GM06990 (cell line): ENCODE results near the gene TPST2.
"Not testable (repeated sequence)": the region's sequence is repeated elsewhere in the genome, so short reads cannot be mapped to it uniquely, and the experiment has no call there.

Experiments used
- DNase-seq: peaks from one replicate; pipeline ENCODE4 v3.0.0-alpha.2; 2011; ENCODE audit not compliant: insufficient read length; ENCODE audit errors: extremely low read depth
- H3K27me3 ChIP-seq: replicated peaks from 2 replicates; pipeline ENCODE4 v1.6.0; 2011; ENCODE audit warnings: low read length; ENCODE audit not compliant: control insufficient read depth, insufficient read depth
- H3K36me3 ChIP-seq: 2 replicates; pipeline ENCODE4 v1.5.1; 2011; ENCODE audit warnings: low read length; ENCODE audit not compliant: control insufficient read depth, insufficient read depth
- H3K4me3 ChIP-seq: replicated peaks from 2 replicates; pipeline ENCODE4 v1.5.1; 2011; ENCODE audit warnings: low read depth, mild to moderate bottlenecking, control low read depth, low read length
- TF ChIP-seq, protein P1 (sequence below): IDR thresholded peaks from 2 replicates; pipeline ENCODE4 v1.5.1; 2011; ENCODE audit warnings: low read length, control low read depth, mild to moderate bottlenecking, inconsistent platforms; ENCODE audit not compliant: insufficient read depth, poor library complexity, severe bottlenecking

The TPST2 gene

DNA sequence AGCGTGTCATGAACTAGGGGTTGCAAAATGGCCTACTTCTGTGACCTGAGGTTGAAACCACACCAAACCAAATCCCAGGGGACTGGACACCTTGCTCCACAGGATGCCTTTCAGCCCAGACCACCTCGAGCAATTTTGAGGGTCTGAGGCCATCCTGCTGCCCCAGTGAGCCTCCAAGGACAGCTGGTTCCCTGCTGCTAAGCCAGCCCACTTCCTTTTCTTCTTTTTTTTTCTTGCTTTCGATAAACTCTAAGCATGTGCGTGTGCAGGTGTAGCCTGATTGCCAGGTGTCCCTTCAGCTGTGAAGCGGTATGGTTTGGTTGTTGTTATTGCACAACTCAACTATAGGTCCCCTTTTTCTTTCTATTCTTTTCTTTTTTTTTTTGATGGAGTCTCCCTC lies 25.2 kb upstream of the TPST2 start:
- no peaks in the 10 kb centered on the region for H3K36me3 ChIP-seq
- TF ChIP-seq, protein P1, sequence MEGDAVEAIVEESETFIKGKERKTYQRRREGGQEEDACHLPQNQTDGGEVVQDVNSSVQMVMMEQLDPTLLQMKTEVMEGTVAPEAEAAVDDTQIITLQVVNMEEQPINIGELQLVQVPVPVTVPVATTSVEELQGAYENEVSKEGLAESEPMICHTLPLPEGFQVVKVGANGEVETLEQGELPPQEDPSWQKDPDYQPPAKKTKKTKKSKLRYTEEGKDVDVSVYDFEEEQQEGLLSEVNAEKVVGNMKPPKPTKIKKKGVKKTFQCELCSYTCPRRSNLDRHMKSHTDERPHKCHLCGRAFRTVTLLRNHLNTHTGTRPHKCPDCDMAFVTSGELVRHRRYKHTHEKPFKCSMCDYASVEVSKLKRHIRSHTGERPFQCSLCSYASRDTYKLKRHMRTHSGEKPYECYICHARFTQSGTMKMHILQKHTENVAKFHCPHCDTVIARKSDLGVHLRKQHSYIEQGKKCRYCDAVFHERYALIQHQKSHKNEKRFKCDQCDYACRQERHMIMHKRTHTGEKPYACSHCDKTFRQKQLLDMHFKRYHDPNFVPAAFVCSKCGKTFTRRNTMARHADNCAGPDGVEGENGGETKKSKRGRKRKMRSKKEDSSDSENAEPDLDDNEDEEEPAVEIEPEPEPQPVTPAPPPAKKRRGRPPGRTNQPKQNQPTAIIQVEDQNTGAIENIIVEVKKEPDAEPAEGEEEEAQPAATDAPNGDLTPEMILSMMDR = no peak
- no peak overlapping the region for H3K4me3 ChIP-seq
- no peaks in the 10 kb centered on the region for H3K27me3 ChIP-seq
- peak; percentile 54 for DNase-seq

DNA sequence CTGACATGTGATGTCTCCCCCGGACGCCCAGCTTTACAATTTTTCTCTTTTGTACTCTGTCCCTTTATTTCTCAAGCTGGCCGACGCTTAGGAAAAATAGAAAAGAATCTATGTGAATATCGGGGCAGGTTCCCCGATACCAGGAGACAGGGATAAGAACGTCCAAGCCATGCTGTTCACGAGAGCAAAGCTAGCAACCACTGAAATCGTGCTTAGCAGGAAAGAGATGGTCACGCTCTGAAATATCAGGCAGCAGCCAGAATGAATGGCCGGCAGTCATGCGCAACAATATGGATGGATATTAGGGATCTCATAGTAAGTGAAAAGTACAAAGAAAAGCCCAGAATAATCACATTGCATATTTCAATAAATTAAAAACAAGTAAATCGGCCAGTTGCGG lies 24.4 kb upstream of the TPST2 start:
- no peak overlapping the region for H3K4me3 ChIP-seq

DNA sequence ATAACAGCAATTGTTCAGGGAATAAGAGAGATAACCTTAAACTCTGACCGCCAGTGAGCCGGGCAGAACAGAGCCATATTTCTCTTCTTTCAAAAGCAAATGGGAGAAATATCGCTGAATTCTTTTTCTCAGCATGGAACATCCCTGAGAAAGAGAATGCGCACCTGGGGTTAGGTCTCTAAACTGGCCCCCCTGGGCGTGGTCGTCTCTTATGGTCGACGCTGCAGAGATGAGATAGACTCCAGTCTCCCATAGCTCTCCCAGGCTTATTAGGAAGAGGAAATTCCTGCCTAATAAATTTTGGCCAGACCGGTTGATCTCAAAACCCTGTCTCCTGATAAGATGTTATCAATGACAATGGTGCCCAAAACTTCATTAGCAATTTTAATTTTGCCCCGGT lies 23.8 kb upstream of the TPST2 start:
- H3K36me3 ChIP-seq, H3K4me3 ChIP-seq, H3K27me3 ChIP-seq, DNase-seq: not testable (repeated sequence)

More for the DNA sequence above, 24.4 kb upstream of the TPST2 start:
- no peaks in the 10 kb centered on the region for H3K27me3 ChIP-seq
- TF ChIP-seq, protein P1 = no peak
- H3K36me3 ChIP-seq = no peaks in the 10 kb centered on the region
- no peak for DNase-seq

DNA sequence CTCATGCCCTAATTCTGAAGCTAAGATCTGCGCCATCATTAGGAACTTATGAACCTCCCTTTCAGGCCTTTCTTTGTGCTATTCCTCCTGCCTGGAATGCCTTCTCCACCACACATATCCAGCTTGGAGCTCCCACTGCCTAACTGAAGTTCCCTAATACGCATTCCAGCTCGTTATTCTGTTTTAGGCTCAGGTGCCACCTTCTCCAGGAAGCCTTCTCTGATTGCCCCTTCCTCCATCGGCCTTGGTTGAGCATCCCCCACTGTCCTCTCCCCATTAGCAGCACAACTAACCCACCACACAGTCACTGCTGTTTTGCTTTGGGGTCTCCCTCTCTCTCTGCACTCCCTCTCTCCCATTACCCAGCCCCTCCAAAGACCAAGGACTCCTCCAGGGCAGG lies 22.7 kb upstream of the TPST2 start:
- Histone ChIP-seq H3K27me3 (no peaks in the 10 kb centered on the region), H3K4me3 (no peak overlapping the region), H3K36me3 (no peaks in the 10 kb centered on the region)
- TF ChIP-seq, protein P1 = no peak
- DNase-seq = no peak

DNA sequence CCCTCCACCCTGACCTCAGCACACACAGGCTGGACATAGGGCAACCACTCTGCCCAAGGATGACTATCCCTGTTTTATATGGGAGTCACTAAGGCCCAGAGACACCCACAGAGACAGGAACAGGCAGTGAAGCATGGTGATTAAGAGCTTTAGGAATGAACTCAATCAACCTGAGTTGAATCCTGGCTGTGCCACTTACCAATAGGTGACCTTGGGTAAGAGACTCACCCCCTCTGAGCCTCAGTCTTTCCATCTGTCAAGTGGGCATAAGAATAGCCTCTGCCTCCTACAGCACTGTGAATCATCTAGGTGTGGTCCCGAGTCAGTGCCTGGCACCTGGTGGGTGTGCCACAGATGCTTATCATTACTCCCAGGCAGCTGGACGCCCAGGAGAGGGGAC lies 21.1 kb upstream of the TPST2 start:
- H3K27me3 ChIP-seq = no peaks in the 10 kb centered on the region
- no peak overlapping the region for H3K4me3 ChIP-seq
- H3K36me3 ChIP-seq = no peaks in the 10 kb centered on the region
- peak; percentile 26 for DNase-seq
- TF ChIP-seq, protein P1 = no peak

DNA sequence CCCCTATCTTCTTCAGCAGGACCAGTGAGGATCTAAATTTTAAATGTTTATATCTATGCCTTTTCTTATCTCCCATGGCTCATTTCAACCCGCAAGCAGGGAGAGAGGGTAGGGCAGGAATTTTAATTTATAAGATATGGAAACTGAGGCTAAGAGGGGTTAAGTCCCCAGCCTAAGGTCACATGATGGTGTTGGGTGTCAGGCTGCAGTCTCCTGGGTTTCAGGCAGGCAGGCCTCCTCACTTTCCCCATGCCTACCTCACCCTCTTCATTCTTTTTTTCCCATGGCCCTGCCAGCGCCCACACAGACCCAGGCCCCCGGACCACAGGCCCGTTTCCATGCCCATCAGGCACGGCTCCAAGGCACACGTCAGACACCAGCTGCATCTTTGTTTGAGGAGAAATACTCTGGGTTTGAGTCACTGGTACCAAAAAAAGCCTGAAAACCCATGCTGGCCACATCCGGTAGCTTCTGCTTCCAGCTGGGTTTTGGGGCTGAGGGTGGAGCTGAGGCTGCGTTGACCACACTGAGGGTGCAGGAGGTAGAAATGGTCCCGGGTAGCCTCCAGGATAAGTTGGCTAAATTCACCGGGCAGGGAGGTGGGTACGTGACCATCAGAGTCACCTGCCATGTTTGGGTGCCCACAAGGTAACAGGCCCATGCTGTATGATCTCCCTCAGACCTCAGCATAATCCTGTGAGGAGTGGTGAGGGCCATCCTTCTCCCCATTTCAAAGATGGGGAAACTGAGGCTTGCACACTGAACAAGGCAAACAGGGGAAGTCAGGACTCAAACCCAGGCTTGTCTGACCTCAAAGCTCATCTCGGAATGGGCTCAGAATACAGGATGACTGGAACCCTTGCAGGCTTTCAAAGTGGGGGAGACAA lies 20.4 kb upstream of the TPST2 start:
- TF ChIP-seq, protein P1 = no peak
- H3K4me3 ChIP-seq = no peak overlapping the region
- DNase-seq = peak; percentile 84
- no peaks in the 10 kb centered on the region for H3K36me3 ChIP-seq
- no peaks in the 10 kb centered on the region for H3K27me3 ChIP-seq
